Activated CD8-positive, alpha-beta T cell treated with anti-CD3 and anti-CD28 coated beads for 36 hours (primary cell): ENCODE data around the gene UBQLN4. TPM values are rescaled to one million over a fixed set of nuclear protein-coding genes. Genes with fewer than 3 reads are reported as not detected.

ENCODE experiments used
- ATAC-seq: fragments of 200-7000 bp; cut with Tn5 transposase; one replicate; pipeline ENCODE4 v1.10.0; 2021; ENCODE audit warnings: mild to moderate bottlenecking, moderate library complexity
- CTCF ChIA-PET: fragments of 350-600 bp; sonication (Branson Sonifier 250); formaldehyde crosslinking; loops from one replicate; lab custom pipeline; 2021; ENCODE audit warnings: antibody characterized with exemption; lab: Charles Lee
- POLR2A ChIA-PET: fragments of 350-600 bp; sonication (Branson Sonifier 250); formaldehyde crosslinking; loops from one replicate; lab custom pipeline; 2021; ENCODE audit warnings: antibody characterized with exemption; lab: Charles Lee
- DNase-seq: peaks from one replicate; pipeline ENCODE4 v3.0.0-alpha.2; 2020
- H3K27ac Mint-ChIP-seq: one replicate; pipeline ENCODE4 v1.8.0; 2021; ENCODE audit warnings: mild to moderate bottlenecking, mixed read lengths
- H3K27me3 Mint-ChIP-seq: one replicate; pipeline ENCODE4 v1.8.0; 2021; ENCODE audit warnings: mixed read lengths
- H3K36me3 Mint-ChIP-seq: one replicate; pipeline ENCODE4 v1.8.0; 2021; ENCODE audit warnings: low read depth, mixed read lengths
- H3K4me1 Mint-ChIP-seq: one replicate; pipeline ENCODE4 v1.8.0; 2021; ENCODE audit warnings: low read depth, mixed read lengths
- H3K4me3 Mint-ChIP-seq: one replicate; pipeline ENCODE4 v1.8.0; 2021; ENCODE audit warnings: mild to moderate bottlenecking, moderate library complexity, mixed read lengths
- H3K9me3 Mint-ChIP-seq: one replicate; pipeline ENCODE4 v1.8.0; 2021; ENCODE audit warnings: mixed read lengths
- CTCF ChIP-seq: fragments of 200-600 bp; IDR thresholded peaks from one replicate; pipeline ENCODE4 v1.8.0; 2022; ENCODE audit warnings: antibody characterized with exemption, mild to moderate bottlenecking
- intact Hi-C: fragments of 100-400 bp; cut with micrococcal nuclease; formaldehyde crosslinking; loops from one replicate; pipeline ENCODE4 v1.10.0; 2022
- total RNA-seq, 2 experiments: library from RNA; stranded (reverse); gene quantifications; one replicate each; pipeline ENCODE4 v1.2.3, GENCODE V29; 2021

The UBQLN4 gene
- total RNA-seq, 2 experiments from 2014 or later: 36.9 to 39.8 TPM

DNA sequence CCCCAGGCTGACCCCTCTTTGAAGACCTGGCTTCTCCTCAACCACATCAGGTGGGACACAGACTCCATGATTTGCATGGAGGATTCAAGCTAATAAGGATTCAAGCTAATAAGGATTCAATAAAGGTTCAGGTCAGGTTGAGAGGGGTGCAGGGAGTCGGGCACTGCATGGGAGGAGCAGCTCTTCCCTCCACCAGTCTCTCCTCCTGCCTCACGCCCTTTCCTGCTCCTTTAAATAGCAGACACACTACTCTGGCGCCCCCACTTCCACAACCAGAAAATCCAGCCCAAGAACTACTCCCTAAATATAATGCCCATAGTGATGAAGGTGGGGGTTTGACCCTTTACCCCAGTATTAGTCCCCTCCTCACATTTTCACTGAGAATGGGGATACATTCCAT, 21.6 kb upstream of the UBQLN4 start:
- H3K36me3 Mint-ChIP-seq: no peaks in the 10 kb centered on the region
- H3K4me3 Mint-ChIP-seq: no peak overlapping the region
- H3K27me3 Mint-ChIP-seq: no peaks in the 10 kb centered on the region
- H3K4me1 Mint-ChIP-seq: no peaks in the 10 kb centered on the region
- H3K9me3 Mint-ChIP-seq: no peaks in the 10 kb centered on the region
- ATAC-seq (no peak), DNase-seq (no peak)
- H3K27ac Mint-ChIP-seq: no peak overlapping the region
- ChIA-PET CTCF (interaction anchor here (1.0 to 2.0 kb wide), 3 partner anchors 8 to 54 kb away, joined by 3 to 8 read pairs (median 3); no protein-coding TSS in a partner anchor), POLR2A (no interaction called here)
- intact Hi-C loops: no loop called here
- TF ChIP-seq CTCF: no peak

- TF ChIP-seq CTCF: no peak
- no peaks in the 10 kb centered on the region for H3K36me3 Mint-ChIP-seq
- ChIA-PET POLR2A (no interaction called here), CTCF (interaction anchor here (1.0 to 2.0 kb wide), 2 partner anchors 22 to 55 kb away, joined by 3 to 8 read pairs; no protein-coding TSS in a partner anchor)
- H3K27ac Mint-ChIP-seq: no peak overlapping the region
- intact Hi-C loops: no loop called here
- DNase-seq (no peak), ATAC-seq (no peak)
- no peaks in the 10 kb centered on the region for H3K27me3 Mint-ChIP-seq
- no peak overlapping the region for H3K4me3 Mint-ChIP-seq
- no peaks in the 10 kb centered on the region for H3K4me1 Mint-ChIP-seq
- no peaks in the 10 kb centered on the region for H3K9me3 Mint-ChIP-seq
Observed at GRCh38 chr1:156074661-156075060, 21.1 kb upstream of the UBQLN4 start.

- POLR2A ChIA-PET: interaction anchor here (0.7 to 1.1 kb wide), 3 partner anchors 8 to 140 kb away, joined by 3 to 5 read pairs (median 4); no protein-coding TSS in a partner anchor
Observed at GRCh38 chr1:156073740-156074139, 20.1 kb upstream of the UBQLN4 start.

GRCh38 chr1:156073110-156073687, 19.6 kb upstream of the UBQLN4 start:
- ATAC-seq: no peak
- no peaks in the 10 kb centered on the region for H3K27me3 Mint-ChIP-seq
- POLR2A ChIA-PET: interaction anchor here (0.6 to 1.1 kb wide), 6 partner anchors 8 to 230 kb away, joined by 3 to 5 read pairs (median 3); partner anchors contain the start of gene UBQLN4

More at GRCh38 chr1:156073740-156074139, 20.1 kb upstream of the UBQLN4 start:
- H3K4me1 Mint-ChIP-seq: no peaks in the 10 kb centered on the region
- no peak overlapping the region for H3K4me3 Mint-ChIP-seq
- H3K9me3 Mint-ChIP-seq: no peaks in the 10 kb centered on the region
- DNase-seq (no peak), ATAC-seq (no peak)
- intact Hi-C loops: no loop called here
- H3K27ac Mint-ChIP-seq: no peak overlapping the region
- CTCF ChIA-PET: interaction anchor here (0.7 to 2.0 kb wide), 5 partner anchors 10 to 344 kb away, joined by 3 to 8 read pairs (median 3); no protein-coding TSS in a partner anchor
- no peaks in the 10 kb centered on the region for H3K36me3 Mint-ChIP-seq
- no peaks in the 10 kb centered on the region for H3K27me3 Mint-ChIP-seq
- TF ChIP-seq CTCF: no peak

More at GRCh38 chr1:156073110-156073687, 19.6 kb upstream of the UBQLN4 start:
- no peak for DNase-seq
- no peaks in the 10 kb centered on the region for H3K36me3 Mint-ChIP-seq
- CTCF ChIA-PET: interaction anchor here (0.7 to 2.0 kb wide), 6 partner anchors 10 to 344 kb away, joined by 3 to 8 read pairs (median 3); no protein-coding TSS in a partner anchor
- no peaks in the 10 kb centered on the region for H3K9me3 Mint-ChIP-seq
- no peak overlapping the region for H3K27ac Mint-ChIP-seq
- H3K4me1 Mint-ChIP-seq: no peaks in the 10 kb centered on the region
- TF ChIP-seq CTCF: no peak
- intact Hi-C loops: no loop called here
- H3K4me3 Mint-ChIP-seq: no peak overlapping the region
